Measurements from ENCODE around the gene RASGRP1. TPM values are rescaled to one million over a fixed set of nuclear protein-coding genes. Genes with fewer than 3 reads are reported as not detected.

The RASGRP1 gene
- total RNA-seq, 4 donors from 2014 or later: 1.6 to 10.7 (median 3.8) TPM

DNA sequence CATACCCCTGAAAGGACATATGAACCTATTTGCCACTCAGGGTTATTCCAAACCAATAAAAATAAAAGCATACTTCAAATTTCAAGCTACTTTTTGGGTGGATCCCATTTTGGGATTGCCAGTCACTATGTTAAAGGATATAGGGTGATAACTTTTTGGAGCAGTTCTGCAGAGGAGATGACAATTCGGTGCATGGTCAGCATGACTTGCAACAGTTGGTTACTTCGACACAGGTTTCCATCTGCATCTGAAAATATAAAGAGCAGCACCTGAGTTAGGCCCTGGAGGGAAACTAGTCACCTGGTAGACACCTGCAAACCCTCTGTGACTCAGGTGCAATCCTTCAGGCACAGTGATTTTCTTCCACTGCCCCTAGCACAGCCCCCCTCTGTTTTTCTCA lies 38.5 kb downstream of the RASGRP1 start:
- H3K9me3 ChIP-seq: no peaks in the 10 kb centered on the region
- H3K27ac ChIP-seq: no peak overlapping the region
- DNase-seq: no peak
- H3K36me3 ChIP-seq: no peaks in the 10 kb centered on the region
- H3K4me3 ChIP-seq: no peak overlapping the region
- no peaks in the 10 kb centered on the region for H3K27me3 ChIP-seq
- TF ChIP-seq, protein P1, sequence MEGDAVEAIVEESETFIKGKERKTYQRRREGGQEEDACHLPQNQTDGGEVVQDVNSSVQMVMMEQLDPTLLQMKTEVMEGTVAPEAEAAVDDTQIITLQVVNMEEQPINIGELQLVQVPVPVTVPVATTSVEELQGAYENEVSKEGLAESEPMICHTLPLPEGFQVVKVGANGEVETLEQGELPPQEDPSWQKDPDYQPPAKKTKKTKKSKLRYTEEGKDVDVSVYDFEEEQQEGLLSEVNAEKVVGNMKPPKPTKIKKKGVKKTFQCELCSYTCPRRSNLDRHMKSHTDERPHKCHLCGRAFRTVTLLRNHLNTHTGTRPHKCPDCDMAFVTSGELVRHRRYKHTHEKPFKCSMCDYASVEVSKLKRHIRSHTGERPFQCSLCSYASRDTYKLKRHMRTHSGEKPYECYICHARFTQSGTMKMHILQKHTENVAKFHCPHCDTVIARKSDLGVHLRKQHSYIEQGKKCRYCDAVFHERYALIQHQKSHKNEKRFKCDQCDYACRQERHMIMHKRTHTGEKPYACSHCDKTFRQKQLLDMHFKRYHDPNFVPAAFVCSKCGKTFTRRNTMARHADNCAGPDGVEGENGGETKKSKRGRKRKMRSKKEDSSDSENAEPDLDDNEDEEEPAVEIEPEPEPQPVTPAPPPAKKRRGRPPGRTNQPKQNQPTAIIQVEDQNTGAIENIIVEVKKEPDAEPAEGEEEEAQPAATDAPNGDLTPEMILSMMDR (IDR thresholded peaks at IDR 0.05): no peak
- TF ChIP-seq POLR2A (IDR thresholded peaks at IDR 0.05): no peak
- no peaks in the 10 kb centered on the region for H3K4me1 ChIP-seq

DNA sequence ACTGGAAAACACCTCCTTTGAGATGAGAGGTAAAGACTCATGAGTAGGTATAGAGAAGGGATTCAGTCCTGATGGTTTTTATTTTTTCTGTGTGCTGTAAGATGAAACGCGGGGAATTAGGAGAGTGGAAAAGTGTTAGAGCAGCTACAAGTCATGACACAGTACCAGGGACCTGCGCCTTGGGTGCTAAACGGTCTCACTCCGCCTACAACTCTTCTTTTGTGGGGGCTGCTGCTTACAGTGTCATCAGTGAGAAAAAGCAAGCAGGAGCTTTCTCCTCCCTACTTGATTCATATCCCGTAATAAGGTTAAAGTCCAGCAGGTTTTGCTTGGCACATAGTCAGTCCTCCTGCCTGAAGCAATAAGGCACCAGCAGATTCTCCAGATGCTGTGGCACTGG lies 39.1 kb downstream of the RASGRP1 start:
- DNase-seq: no peak
- Histone ChIP-seq H3K27me3 (no peaks in the 10 kb centered on the region), H3K4me3 (no peak overlapping the region), H3K36me3 (no peaks in the 10 kb centered on the region), H3K27ac (no peak overlapping the region), H3K9me3 (no peaks in the 10 kb centered on the region), H3K4me1 (no peaks in the 10 kb centered on the region)
- TF ChIP-seq POLR2A (IDR thresholded peaks at IDR 0.05): no peak
- TF ChIP-seq, protein P1 (IDR thresholded peaks at IDR 0.05): no peak

DNA sequence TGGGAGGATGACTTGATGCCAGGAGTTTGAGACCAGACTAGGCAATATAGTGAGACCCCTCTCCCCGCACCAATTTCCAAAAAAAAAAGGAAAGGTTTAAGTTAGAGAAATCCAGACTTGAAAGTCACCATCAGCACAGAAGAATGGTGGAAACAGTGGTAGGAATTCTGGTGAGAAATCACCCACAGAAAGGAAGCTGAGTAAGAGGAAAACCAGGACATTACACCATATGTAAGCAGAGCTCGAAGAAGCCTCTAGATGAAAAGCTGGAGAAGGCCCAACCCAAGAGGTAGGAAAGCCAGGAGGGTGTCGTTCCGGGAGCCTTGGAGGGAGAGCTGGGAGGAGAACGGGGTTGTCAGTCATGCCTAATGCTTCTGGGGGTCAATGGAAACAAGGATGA lies 40.5 kb downstream of the RASGRP1 start:
- Histone ChIP-seq H3K27ac (no peak overlapping the region), H3K4me3 (no peak overlapping the region), H3K9me3 (no peaks in the 10 kb centered on the region), H3K36me3 (no peaks in the 10 kb centered on the region), H3K27me3 (no peaks in the 10 kb centered on the region), H3K4me1 (no peaks in the 10 kb centered on the region)
- DNase-seq: no peak
- no peak for TF ChIP-seq POLR2A (IDR thresholded peaks at IDR 0.05)
- TF ChIP-seq, protein P1 (IDR thresholded peaks at IDR 0.05): no peak

DNA sequence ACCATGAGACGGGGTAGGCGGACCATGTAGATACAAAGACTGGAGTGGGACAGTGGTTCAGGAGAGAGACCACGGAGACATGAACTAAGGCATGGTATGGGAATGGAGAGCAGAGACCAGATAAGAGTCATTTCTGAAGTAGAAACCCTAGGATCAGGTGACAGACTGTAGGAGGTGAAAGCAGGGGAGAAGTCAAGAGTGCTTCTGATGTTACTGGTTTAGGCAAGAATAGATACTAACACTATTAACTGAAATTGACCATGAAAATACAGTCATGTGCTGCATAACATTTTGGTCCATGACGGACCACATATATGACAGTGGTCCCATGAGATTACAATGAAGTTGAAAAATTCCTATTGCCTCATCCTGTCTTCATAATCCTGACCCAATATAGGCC lies 41.7 kb downstream of the RASGRP1 start:
- TF ChIP-seq, protein P1 (IDR thresholded peaks at IDR 0.05): no peak
- no peak for TF ChIP-seq POLR2A (IDR thresholded peaks at IDR 0.05)
- Histone ChIP-seq H3K27ac (no peak overlapping the region), H3K9me3 (no peaks in the 10 kb centered on the region), H3K27me3 (no peaks in the 10 kb centered on the region), H3K4me1 (no peaks in the 10 kb centered on the region), H3K4me3 (no peak overlapping the region), H3K36me3 (no peaks in the 10 kb centered on the region)
- no peak for DNase-seq

DNA sequence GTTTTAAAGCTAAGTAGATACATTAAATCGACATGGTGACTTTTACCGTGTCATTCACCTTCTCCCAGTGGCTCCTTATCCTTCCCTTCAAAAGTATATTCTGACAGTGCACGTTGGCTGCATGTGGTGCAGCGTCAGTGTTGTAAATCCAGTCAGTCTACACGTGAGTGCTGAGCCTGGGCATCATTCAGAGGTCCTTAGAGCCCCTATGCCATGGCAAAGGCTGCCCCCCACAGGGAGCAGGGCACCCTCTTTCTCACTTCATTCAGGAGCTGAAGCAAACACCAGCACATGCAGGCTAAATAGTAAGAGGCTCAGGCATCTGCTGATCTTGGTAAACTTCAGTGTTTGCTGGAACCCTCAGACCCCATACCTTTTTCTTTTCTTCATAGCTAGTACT lies 43.3 kb downstream of the RASGRP1 start:
- H3K9me3 ChIP-seq: no peaks in the 10 kb centered on the region
- TF ChIP-seq, protein P1 (IDR thresholded peaks at IDR 0.05): no peak
- no peak for TF ChIP-seq POLR2A (IDR thresholded peaks at IDR 0.05)
- no peak overlapping the region for H3K4me3 ChIP-seq
- H3K27ac ChIP-seq: no peak overlapping the region
- no peak for DNase-seq
- H3K4me1 ChIP-seq: no peaks in the 10 kb centered on the region
- no peaks in the 10 kb centered on the region for H3K36me3 ChIP-seq
- H3K27me3 ChIP-seq: no peaks in the 10 kb centered on the region

DNA sequence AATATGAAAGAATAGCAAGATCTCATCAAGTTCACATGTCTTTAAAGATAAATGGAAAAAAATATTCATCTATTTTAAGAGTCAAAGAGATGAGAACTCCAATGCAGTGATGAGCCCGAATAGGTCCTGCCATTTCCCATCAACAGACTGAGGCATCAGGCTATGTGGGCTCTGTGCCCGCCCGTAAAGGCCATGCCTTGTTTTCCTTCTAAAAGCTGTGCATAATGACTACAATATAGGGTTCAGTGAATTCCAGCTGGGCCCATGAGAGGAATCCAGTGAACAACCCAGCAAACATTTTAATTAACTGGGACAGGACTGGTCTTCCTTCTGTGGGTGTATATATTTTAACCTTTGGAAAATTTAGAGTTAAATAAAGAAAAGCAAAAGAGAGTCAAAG lies 44.6 kb downstream of the RASGRP1 start:
- no peak for TF ChIP-seq POLR2A (IDR thresholded peaks at IDR 0.05)
- TF ChIP-seq, protein P1 (IDR thresholded peaks at IDR 0.05): no peak
- H3K9me3 ChIP-seq: no peaks in the 10 kb centered on the region
- no peaks in the 10 kb centered on the region for H3K4me1 ChIP-seq
- no peak for DNase-seq
- H3K36me3 ChIP-seq: no peaks in the 10 kb centered on the region
- no peak overlapping the region for H3K4me3 ChIP-seq
- no peak overlapping the region for H3K27ac ChIP-seq
- no peaks in the 10 kb centered on the region for H3K27me3 ChIP-seq
